ENCODE measurements around the gene HIVEP3.

HIVEP3 gene

GRCh38 chr1:41751804-41752513 lies 166.8 kb downstream of the HIVEP3 start:
- H3K4me3 ChIP-seq (ENCODE audit: low read length): no peak overlapping the region
- no peak for DNase-seq (ENCODE audit: low read depth)
- no peak for TF ChIP-seq CTCF (IDR thresholded peaks at IDR 0.05; ENCODE audit: insufficient read depth, low read depth, low read length, missing control alignments)

GRCh38 chr1:41749991-41750745 lies 168.6 kb downstream of the HIVEP3 start:
- DNase-seq (ENCODE audit: low read depth): no peak
- no peak overlapping the region for H3K4me3 ChIP-seq (ENCODE audit: low read length)
- TF ChIP-seq CTCF (IDR thresholded peaks at IDR 0.05; ENCODE audit: insufficient read depth, low read depth, low read length, missing control alignments): no peak

GRCh38 chr1:41745022-41745421 lies 173.7 kb downstream of the HIVEP3 start:
- no peak for DNase-seq (ENCODE audit: low read depth)
- no peak for TF ChIP-seq CTCF (IDR thresholded peaks at IDR 0.05; ENCODE audit: insufficient read depth, low read depth, low read length, missing control alignments)
- H3K4me3 ChIP-seq (ENCODE audit: low read length): no peak overlapping the region

GRCh38 chr1:41743366-41743765 lies 175.4 kb downstream of the HIVEP3 start:
- TF ChIP-seq CTCF (IDR thresholded peaks at IDR 0.05; ENCODE audit: insufficient read depth, low read depth, low read length, missing control alignments): no peak
- no peak overlapping the region for H3K4me3 ChIP-seq (ENCODE audit: low read length)
- peak; percentile 18 for DNase-seq (ENCODE audit: low read depth)

GRCh38 chr1:41742219-41742618 lies 176.5 kb downstream of the HIVEP3 start:
- H3K4me3 ChIP-seq (ENCODE audit: low read length): no peak overlapping the region
- TF ChIP-seq CTCF (IDR thresholded peaks at IDR 0.05; ENCODE audit: insufficient read depth, low read depth, low read length, missing control alignments): no peak
- DNase-seq (ENCODE audit: low read depth): peak; percentile 65

- H3K4me3 ChIP-seq (ENCODE audit: low read length): no peak overlapping the region
- no peak for DNase-seq (ENCODE audit: low read depth)
- TF ChIP-seq CTCF (IDR thresholded peaks at IDR 0.05; ENCODE audit: insufficient read depth, low read depth, low read length, missing control alignments): no peak
Observed at GRCh38 chr1:41741244-41741643, 177.5 kb downstream of the HIVEP3 start.

All from epithelial cell of esophagus (primary cell).